HCT116 (cell line): ENCODE results near the gene DOCK2.

Experiments used
- CTCF ChIP-seq, 3 experiments: fragments of 200-600 bp in 1 of 3; sonication (generic) in 1 of 3; IDR thresholded peaks in 2 of 3; conservative IDR thresholded peaks in 1 of 3; 2 replicates each; pipeline ENCODE4 v1.5.1; 2012 to 2017; ENCODE audit warnings: low read depth in 2 of 3, low read length in 2 of 3, antibody characterized with exemption in 1 of 3, borderline replicate concordance in 1 of 3, control low read depth in 1 of 3, mild to moderate bottlenecking in 1 of 3, mixed read lengths in 1 of 3, mixed run types in 1 of 3, moderate library complexity in 1 of 3; ENCODE audit not compliant: insufficient read depth in 1 of 3
- JUND ChIP-seq: IDR thresholded peaks from 2 replicates; pipeline ENCODE4 v1.6.1; 2012
- POLR2A ChIP-seq: IDR thresholded peaks from 2 replicates; pipeline ENCODE4 v1.7.0; 2011; ENCODE audit warnings: borderline replicate concordance; ENCODE audit not compliant: insufficient read depth, insufficient read length; ENCODE audit errors: extremely low read depth
- SP1 ChIP-seq: IDR thresholded peaks from 2 replicates; pipeline ENCODE4 v1.6.1; 2012; ENCODE audit warnings: low read depth

- no peak for TF ChIP-seq SP1
- no peak for TF ChIP-seq JUND
- no peak for TF ChIP-seq CTCF (IDR thresholded peaks at IDR 0.05 in 2 of 3, conservative IDR thresholded peaks at IDR 0.05 in 1 of 3; ENCODE audit: borderline replicate concordance in 1 of 3, insufficient read depth in 1 of 3, low read depth in 2 of 3, low read length in 2 of 3)
- TF ChIP-seq POLR2A, result no peak
These were observed 419.6 kb downstream of the DOCK2 start for GRCh38 chr5:170056561-170057267.
